OCI-LY7 (cell line): Measurements from ENCODE around the gene UBE2S.

Source experiments
- EZH2phosphoT487 ChIP-seq: fragments of 200-600 bp; sonication (generic); IDR thresholded peaks from 2 replicates; pipeline ENCODE4 v1.6.1; 2018; ENCODE audit warnings: low read depth, borderline replicate concordance, mild to moderate bottlenecking, mixed run types, antibody characterized with exemption, low read length, moderate library complexity, mixed read lengths
- TF ChIP-seq, protein P1 (sequence below): fragments of 200-600 bp; sonication (generic); conservative IDR thresholded peaks from 2 replicates; pipeline ENCODE4 v1.5.1; 2014; ENCODE audit warnings: mild to moderate bottlenecking, antibody characterized with exemption, low read length, moderate library complexity, mixed read lengths

DNA sequence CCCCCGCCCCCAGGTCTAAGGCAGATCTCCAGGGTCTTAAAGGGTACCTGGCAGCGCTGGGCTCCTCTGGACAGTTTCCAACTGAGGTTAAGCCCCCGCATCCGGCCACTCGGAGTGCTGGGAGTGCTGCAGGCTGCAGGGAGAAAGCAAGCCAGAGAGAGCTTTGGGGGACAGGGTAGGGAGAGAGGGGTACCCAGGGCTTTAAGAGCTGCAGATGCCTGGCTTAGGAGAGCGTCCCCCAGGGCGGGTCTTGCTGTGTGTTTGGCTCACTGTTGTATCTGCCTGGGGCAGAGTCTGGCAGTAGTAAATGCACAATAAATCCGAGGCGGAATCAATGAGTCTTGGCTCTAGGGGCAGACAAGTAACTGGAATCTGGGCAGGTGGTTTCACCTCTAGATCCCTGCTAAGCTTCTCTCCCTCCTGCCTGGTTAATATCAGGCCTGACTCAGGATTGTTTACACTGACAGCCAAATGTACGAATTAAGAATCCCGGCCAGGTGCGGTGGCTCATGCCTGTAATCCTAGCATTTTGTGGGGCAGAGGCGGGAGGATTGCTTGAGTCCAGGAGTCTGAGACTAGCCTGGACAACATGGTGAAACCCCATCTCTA, 52.3 kb downstream of the UBE2S start:
- TF ChIP-seq, protein P1, sequence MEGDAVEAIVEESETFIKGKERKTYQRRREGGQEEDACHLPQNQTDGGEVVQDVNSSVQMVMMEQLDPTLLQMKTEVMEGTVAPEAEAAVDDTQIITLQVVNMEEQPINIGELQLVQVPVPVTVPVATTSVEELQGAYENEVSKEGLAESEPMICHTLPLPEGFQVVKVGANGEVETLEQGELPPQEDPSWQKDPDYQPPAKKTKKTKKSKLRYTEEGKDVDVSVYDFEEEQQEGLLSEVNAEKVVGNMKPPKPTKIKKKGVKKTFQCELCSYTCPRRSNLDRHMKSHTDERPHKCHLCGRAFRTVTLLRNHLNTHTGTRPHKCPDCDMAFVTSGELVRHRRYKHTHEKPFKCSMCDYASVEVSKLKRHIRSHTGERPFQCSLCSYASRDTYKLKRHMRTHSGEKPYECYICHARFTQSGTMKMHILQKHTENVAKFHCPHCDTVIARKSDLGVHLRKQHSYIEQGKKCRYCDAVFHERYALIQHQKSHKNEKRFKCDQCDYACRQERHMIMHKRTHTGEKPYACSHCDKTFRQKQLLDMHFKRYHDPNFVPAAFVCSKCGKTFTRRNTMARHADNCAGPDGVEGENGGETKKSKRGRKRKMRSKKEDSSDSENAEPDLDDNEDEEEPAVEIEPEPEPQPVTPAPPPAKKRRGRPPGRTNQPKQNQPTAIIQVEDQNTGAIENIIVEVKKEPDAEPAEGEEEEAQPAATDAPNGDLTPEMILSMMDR: no peak
- TF ChIP-seq EZH2phosphoT487: no peak
